Fibroblast of skin of right quadriceps (primary cell): ENCODE results near the gene TMEM214.
"Not testable (repeated sequence)": the region's sequence is repeated elsewhere in the genome, so short reads cannot be mapped to it uniquely, and the experiment has no call there.

Source experiments
- DNase-seq: peaks from one replicate; pipeline ENCODE4 v3.0.0-alpha.2; 2013

Gene TMEM214

DNA sequence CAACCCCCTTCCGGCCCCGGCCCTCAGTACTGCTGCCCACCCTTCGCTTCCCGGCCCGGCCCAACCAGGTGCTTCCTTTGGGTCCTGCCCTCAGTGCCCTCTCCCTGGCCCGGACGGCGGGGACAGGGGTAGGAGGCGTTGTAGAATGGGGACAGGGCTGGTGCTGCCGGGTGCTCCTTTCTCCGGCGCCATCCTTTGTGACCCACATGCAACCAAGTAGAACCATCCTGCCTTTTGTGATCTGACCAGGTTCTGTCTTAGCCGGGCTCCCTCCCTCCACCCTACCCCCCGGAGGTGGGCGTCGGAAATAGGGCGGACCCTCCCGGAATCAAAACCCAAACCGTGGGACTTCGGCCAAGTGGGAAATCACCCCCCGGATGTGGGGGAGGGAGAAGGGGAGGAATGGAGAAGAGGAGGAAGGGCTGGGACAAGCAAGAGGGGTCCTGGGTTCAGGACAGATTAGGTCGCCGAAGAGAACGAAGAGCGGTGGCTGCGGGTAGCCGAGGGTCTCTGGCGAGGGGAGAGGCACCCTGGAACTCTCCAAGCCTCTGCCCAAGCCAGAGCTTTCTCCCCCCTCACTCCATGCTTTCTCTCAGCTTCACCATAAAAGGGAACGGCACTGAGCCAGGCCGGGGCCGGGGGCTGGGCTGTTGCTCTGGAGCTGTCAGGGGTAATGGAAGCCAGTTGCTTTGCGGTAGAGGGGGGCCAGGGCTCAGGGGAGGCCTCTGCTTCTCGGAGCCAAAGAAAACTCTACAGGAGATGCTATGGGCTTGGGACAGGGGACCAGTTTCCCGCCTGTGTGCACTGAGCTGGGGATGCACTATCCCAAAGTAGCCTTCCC lies 39.4 kb downstream of the TMEM214 start:
- peak; percentile 91 for DNase-seq

DNA sequence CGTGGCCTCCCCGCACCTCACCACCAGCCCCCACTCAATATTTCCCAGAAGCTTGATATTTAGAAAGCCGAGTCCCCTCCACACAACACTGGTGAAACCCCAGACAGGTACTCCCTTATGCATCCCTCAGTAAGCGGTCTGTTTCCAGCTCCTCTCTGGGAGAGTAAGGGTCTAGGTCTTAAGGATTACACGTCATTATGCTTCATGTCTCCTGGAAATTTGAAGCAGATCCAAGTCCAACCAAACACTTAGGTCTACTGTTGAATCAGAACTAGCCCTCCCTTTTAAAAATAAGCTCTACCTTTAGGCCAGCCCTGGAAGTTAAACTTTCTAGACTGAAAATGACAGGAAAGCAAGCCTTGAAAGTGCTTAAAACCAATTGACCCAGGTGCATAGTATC lies 40.2 kb downstream of the TMEM214 start:
- DNase-seq, result peak; percentile 73

DNA sequence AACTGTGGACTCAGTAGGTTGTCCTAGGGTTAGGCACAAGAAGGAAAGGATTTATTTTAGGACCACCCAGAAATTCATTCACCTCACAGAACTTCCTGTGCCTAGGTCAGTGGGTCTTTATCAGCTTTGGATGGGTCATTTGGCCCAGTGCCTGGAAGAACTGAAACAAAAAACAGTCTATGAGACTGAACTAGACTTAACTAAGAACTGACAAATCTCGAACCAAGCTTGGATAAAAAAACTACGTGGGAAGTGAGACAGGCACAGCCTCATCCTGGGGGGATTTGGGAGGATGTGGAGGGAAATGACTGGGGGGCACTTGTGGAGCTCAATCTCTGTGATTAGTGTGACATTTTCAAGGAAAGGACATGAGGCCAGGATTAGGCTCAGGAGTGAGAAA lies 41.0 kb downstream of the TMEM214 start:
- DNase-seq, result no peak

DNA sequence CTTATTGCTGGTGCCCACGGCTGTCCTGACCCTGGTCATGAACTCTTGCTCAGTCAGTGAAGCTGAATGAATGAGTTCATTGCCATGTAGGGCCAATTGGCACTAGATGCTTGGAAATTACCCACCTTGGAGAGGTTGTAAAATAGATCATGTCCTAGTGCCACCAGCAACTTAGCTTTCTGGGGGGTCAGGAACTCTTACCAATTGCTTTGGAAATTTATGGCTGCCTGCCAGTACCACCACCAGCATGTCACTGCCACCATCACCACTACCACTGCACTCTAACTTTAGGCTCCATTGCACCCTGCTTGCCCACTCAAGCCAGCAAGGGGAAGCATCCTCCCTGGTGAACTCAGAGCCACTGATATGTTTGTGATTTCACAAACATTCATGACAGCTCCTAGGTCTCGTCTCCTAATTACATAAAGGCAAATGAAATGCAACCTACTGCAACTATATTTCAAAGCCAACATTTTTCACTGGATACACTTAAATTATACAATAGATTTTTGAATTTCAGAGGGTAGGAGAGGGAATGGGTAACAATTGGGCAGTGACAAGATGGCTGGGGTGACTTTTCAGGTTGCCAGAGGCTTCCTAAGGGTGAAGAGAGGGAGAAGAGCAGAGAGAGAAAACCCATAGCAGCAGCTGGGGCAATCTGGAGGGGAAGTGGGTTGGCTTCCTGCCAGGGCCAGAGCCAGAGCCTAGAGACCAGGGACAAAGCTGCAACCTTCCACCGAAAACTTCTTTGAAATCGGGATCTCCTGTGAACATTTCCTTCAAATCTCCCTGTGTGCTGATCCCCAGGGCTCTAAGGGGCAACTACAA lies 42.2 kb downstream of the TMEM214 start:
- peak; percentile 42 for DNase-seq

DNA sequence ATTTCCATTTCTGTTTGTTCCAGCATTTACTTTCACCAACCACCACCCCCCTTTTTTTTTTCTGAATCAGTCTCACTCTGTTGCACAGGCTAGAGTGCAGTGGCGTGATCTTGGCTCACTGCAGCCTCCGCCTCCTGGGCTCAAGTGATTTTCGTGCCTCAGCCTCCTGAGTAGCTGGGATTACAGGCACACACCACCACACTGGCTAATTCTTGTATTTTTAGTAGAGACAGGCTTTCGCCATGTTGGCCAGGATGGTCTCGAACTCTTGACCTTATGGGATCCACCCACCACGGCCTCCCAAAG lies 42.8 kb downstream of the TMEM214 start:
- not testable (repeated sequence) for DNase-seq

DNA sequence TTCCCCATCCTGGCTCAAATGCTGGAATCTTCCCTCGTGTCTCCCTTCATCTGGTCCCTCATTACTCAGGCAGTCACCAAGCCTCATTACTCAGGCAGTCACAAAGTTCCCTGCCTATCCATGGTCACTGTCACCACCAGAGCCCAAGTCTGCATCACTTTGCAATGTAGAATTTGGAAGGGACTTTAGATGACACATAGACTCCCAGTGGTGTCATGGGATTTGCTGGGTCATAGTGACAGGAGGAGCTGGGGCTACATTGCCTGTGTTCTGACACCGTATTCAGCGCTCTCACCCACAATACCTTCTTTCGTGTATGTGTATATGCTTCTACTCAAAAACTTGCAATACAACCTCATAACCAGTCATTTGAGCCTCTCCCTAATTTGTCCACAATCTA lies 43.6 kb downstream of the TMEM214 start:
- no peak for DNase-seq

DNA sequence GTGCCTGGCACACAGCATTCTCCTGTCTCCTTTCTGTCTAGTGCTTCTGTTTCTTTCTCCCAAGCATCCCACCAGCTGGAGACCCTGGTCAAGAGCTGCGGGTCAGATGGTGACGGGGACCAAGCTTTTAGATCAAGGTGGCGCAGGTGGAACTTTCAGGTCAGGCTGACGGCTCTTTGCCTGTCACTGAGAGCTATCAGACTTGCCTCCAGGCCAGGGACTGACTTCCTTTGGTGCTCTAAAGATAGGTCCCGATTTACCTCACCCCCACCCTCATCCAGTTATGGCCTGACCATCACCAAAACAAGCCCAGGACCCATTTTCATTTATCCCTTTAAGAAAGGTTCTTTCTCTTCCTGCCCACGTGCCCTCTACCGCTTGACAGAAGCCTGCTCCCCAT lies 44.5 kb downstream of the TMEM214 start:
- no peak for DNase-seq

DNA sequence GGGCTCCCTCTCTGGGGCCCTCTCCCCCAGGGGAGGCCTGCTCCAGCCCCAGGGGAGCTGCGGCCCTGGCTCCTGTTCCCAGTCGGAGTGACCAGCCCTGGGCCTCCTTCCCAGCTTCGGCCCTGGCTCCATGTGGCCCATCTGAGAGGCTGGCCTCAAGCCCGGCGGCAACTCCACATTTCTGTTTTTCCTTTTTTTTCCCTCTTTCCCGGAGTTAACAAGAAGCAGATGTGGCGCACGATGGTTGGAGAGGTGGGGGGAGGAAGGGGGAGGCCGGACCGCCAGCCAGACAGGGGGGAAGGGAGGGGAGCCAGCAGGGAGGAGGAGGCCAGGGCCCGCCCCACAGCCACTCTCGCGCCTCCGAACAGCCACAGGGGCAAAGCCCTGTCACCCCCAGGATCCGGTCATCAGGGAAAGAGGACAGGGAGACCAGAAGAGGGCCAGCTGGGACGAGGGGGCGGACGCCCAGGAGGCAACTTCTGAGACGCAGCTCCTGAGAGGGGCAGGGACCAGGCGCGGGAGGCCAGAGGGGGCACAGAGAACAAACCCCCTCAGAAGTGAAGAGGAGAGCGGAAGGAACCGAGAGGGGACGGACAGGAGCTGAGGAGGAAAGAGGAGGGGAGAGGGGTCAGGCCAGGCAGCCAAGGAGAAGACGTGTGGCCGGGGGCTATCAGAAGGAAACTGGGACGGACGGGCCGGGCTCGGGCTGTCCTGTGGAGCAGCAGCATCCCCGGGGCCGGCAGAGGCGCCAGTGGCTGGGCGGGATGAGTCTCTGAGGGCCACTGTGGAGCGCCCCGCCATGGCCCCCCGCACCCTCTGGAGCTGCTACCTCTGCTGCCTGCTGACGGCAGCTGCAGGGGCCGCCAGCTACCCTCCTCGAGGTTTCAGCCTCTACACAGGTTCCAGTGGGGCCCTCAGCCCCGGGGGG lies 45.8 kb downstream of the TMEM214 start, which contains the start of gene EMILIN1:
EMILIN1 (plus strand) TSS at position 349 of the 928 bp plus-strand sequence; CDS start at position 800, 451 bp downstream.
- DNase-seq, result peak; percentile 97

DNA sequence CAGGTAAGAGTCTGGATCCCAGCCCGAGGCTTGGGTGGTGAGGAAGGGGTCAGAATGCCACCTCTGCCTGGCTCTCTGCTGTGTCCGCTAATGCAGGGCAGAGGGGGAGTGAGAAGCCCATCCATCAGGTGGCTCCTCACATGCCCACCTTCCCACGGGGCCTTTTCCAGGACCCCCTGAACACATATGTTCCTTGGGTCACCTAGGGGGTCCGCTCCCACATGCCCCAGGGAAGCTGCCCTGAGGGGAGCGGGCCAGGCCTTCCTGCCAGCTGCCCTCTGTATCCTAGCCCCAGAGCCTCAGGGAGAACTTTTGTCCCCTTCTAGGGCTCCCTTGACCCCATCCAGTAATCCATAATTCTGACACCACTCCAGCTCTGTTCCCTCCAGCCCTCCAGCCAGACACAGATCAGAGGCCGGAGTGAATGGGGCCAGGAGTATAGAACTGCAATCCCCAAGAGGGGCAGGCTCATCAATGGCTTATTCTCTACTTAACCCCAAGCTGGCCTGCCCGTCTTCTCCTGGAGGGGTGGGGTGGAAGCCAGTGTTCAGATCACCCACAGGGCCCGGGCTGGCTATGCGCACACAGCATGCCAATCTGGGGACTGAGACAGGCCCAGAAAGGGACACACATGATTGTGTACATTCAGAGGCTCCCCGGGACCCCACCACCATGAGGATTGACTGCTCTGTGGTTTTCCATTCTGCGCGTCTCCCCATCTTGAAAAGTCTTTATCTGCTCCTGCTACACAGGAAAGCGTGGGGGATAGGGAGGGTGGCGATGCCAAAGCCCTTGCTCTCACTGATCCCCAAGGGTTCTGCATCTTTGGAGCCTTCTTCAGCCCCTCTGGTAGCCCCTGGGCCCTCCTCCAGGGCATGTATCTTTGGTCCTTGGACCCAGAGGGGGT lies 46.7 kb downstream of the TMEM214 start:
- no peak for DNase-seq

DNA sequence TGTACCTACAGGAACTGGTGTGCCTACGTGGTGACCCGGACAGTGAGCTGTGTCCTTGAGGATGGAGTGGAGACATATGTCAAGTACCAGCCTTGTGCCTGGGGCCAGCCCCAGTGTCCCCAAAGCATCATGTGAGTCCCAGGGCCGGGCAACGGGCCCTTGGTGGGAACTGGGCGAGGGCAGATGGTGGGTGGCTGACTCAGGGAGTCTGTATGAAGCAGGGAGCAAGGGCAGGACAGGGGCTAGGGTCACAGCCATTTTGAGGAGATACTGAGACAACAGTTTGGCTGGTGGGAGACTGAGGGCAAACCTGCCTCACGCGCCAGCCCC lies 47.3 kb downstream of the TMEM214 start:
- no peak for DNase-seq

DNA sequence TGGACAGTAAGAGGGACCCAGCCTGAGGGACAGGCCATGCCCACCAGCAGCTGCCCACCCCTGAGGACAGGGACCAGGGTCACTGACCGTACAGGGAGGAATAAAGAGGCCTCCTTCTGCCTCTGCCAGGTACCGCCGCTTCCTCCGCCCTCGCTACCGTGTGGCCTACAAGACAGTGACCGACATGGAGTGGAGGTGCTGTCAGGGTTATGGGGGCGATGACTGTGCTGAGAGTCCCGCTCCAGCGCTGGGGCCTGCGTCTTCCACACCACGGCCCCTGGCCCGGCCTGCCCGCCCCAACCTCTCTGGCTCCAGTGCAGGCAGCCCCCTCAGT lies 47.8 kb downstream of the TMEM214 start:
- DNase-seq, result no peak

DNA sequence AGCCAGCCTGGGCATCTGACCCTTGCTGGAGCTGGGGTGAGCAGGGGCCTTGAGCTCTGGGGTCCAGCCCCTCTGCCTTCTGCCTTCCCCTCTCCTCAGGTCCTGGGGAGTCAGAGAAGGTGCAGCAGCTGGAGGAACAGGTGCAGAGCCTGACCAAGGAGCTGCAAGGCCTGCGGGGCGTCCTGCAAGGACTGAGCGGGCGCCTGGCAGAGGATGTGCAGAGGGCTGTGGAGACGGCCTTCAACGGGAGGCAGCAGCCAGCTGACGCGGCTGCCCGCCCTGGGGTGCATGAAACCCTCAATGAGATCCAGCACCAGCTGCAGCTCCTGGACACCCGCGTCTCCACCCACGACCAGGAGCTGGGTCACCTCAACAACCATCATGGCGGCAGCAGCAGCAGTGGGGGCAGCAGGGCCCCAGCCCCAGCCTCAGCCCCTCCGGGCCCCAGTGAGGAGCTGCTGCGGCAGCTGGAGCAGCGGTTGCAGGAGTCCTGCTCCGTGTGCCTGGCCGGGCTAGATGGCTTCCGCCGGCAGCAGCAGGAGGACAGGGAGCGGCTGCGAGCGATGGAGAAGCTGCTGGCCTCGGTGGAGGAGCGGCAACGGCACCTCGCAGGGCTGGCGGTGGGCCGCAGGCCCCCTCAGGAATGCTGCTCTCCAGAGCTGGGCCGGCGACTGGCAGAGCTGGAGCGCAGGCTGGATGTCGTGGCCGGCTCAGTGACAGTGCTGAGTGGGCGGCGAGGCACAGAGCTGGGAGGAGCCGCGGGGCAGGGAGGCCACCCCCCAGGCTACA lies 49.4 kb downstream of the TMEM214 start:
- DNase-seq, result no peak

DNA sequence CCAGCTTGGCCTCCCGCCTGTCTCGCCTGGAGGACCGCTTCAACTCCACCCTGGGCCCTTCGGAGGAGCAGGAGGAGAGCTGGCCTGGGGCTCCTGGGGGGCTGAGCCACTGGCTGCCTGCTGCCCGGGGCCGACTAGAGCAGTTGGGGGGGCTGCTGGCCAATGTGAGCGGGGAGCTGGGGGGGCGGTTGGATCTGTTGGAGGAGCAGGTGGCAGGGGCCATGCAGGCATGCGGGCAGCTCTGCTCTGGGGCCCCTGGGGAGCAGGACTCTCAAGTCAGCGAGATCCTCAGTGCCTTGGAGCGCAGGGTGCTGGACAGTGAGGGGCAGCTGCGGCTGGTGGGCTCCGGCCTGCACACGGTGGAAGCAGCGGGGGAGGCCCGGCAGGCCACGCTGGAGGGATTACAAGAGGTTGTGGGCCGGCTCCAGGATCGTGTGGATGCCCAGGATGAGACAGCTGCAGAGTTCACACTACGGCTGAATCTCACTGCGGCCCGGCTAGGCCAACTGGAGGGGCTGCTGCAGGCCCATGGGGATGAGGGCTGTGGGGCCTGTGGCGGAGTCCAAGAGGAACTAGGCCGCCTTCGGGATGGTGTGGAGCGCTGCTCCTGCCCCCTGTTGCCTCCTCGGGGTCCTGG lies 50.1 kb downstream of the TMEM214 start:
- no peak for DNase-seq

DNA sequence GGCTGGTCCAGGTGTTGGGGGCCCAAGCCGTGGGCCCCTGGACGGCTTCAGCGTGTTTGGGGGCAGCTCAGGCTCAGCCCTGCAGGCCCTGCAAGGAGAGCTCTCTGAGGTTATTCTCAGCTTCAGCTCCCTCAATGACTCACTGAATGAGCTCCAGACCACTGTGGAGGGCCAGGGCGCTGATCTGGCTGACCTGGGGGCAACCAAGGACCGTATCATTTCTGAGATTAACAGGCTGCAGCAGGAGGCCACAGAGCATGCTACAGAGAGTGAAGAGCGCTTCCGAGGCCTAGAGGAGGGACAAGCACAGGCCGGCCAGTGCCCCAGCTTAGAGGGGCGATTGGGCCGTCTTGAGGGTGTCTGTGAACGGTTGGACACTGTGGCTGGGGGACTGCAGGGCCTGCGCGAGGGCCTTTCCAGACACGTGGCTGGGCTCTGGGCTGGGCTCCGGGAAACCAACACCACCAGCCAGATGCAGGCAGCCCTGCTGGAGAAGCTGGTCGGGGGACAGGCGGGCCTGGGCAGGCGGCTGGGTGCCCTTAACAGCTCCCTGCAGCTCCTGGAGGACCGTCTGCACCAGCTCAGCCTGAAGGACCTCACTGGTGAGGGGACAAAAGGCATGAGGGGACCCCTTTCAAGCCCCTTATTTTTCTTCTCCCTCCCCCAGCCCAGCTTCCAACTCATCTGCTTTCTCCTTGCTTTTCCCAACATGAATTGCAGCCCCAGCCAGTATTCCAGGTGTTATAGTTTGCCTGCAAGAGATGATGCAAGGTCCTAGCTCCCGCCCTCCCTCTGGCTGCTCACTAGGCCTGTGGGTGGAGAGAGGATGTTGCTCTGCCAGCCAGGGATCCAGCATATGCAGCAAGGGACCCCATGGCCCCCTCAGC lies 50.9 kb downstream of the TMEM214 start:
- DNase-seq, result no peak

DNA sequence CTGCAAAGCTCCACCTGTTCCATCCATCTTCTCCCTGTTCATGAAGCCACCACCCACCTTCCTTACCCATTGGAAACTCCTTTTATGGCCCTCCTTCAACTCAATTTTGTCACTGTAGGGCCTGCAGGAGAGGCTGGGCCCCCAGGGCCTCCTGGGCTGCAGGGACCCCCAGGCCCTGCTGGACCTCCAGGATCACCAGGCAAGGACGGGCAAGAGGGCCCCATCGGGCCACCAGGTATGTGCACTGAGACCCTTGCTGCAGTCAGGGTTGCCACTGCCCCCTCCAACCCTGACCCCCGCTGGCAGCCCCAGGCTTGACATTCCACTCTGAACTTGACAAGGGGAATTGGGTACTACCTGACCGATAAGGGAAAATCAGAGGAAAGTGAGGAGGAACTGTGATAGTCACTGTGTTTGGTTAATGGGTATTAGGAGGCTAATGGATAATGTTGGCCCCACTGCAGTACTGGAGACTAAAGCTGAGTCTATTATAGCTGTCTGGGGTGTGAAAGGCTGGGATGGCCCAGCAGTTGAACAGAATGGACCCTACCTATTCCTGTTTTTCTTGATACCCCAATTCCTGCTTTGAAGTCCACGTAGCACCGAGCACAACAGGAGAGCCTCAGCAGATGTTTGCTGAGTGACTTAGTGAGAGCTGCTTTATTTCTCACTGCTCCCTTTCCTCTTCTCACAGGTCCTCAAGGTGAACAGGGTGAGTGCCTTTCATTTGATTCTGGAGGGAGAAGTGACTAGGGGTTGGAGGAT lies 51.7 kb downstream of the TMEM214 start:
- no peak for DNase-seq

DNA sequence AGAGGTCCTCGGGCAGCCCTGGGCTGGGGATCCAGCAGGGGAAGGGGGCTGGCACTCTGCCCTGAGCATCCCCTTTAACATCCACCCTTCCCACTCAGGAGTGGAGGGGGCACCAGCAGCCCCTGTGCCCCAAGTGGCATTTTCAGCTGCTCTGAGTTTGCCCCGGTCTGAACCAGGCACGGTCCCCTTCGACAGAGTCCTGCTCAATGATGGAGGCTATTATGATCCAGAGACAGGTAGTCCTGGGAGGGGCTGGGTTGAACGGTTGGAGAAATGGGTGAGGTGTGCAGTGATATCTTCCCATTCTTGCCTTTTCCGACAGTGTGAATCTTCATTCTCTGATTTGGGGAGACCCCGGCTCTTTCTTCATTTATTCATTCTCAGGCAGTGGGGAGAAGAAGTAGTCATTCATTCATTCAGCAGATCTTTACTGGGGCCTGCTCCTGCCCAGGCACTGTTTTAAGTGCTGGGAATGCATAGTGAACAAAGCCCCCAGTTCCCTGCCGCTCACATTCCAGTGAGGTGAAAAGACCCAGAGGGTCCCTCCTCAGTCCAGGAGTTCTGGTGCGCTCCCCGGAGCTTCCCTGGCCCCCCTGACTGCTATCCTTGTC lies 52.4 kb downstream of the TMEM214 start:
- no peak for DNase-seq

DNA sequence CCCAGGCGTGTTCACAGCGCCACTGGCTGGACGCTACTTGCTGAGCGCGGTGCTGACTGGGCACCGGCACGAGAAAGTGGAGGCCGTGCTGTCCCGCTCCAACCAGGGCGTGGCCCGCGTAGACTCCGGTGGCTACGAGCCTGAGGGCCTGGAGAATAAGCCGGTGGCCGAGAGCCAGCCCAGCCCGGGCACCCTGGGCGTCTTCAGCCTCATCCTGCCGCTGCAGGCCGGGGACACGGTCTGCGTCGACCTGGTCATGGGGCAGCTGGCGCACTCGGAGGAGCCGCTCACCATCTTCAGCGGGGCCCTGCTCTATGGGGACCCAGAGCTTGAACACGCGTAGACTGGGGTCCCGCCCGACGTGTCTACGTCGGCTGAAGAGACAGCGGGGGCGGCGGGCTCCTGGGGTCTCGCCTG lies 52.9 kb downstream of the TMEM214 start:
- DNase-seq, result peak; percentile 57

DNA sequence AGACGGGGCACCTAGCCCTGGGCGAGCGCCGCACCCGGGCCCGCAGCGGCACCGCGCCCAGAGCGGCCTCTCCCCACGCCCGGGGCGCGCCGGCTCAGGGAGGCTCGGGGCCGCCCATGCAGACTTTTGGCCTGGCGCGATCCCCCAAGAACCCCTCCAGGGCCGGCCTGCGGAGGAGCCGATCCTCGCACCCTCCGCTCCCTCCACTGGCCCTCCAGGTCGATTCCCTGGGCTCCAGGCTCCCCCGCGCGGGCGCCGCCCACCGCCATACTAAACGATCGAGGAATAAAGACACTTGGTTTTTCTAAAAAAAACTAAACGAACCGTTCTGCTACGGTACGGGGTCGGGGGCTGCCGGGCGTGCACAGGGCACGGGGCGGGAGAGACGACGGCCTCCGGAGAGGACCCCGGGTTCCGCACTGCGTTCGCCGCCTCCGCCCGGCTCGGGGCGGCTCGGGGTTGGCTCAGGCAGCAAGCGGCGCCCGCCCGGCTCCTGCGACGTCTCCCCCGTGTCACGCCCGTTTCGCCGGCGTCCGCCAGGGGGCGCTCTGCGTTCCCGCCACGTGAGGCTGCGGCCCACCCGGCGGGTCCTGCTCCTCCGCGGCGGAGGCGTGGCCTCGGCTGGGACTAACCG lies 53.4 kb downstream of the TMEM214 start:
- peak; percentile 91 for DNase-seq
